K562 (cell line): ENCODE results near the gene NOX5. TPM values are rescaled to one million over a fixed set of nuclear protein-coding genes. Genes with fewer than 3 reads are reported as not detected.

ENCODE experiments used
- ATAC-seq: fragments of 200-7000 bp; cut with Tn5 transposase; 3 replicates; pipeline ENCODE4 v1.9.1; 2020; ENCODE audit warnings: moderate library complexity
- BruUV-seq: library from RNA; stranded (reverse); fragments of 400-500 nt; replicated peaks from 2 replicates; lab custom pipeline; 2021; lab: Mats Ljungman, UMichigan
- CTCF ChIA-PET: fragments of 300-600 bp; formaldehyde crosslinking; extraction: SDS; loops from one replicate; lab custom pipeline; 2021; ENCODE audit warnings: low intra/inter-chr PET ratio; lab: Yijun Ruan, JAX
- POLR2A ChIA-PET: fragments of 300-600, 350-650 bp; sonication (Branson Sonifier 250); formaldehyde crosslinking; extraction: SDS; loops from one replicate; lab custom pipeline; 2021; ENCODE audit warnings: antibody characterized with exemption, inconsistent platforms; lab: Yijun Ruan, JAX
- DNase-seq, 4 experiments: peaks; one replicate each; pipeline versions ENCODE4 v3.0.0 to v3.0.0-alpha.2; 2011 to 2018; ENCODE audit warnings: low spot score in 3 of 4, mixed read lengths in 3 of 4; ENCODE audit errors: extremely low read depth in 1 of 4
- FAIRE-seq: peaks from 2 replicates; lab custom pipeline; 2011; peaks lifted over from hg19 to GRCh38; lab: Jason Lieb, UNC
- H2AFZ ChIP-seq: 2 replicates; pipeline ENCODE4 v1.6.0; 2011; ENCODE audit warnings: low read depth, low read length, control low read depth, inconsistent platforms
- H3K27ac ChIP-seq: fragments of 200-600 bp; 3 replicates; pipeline ENCODE4 v1.8.0; 2011; ENCODE audit warnings: low read depth, mild to moderate bottlenecking, control low read depth, inconsistent platforms, low read length, moderate library complexity, mixed read lengths; ENCODE audit errors: extremely low read depth
- H3K27me3 ChIP-seq, 2 experiments: fragments of 300-600 bp in 1 of 2; 2 replicates in 1 of 2; 3 replicates in 1 of 2; pipeline versions ENCODE4 v1.6.0 to v1.8.0; 2011; ENCODE audit warnings: inconsistent platforms in 2 of 2, low read length in 2 of 2, mild to moderate bottlenecking in 1 of 2, mixed read lengths in 1 of 2, moderate library complexity in 1 of 2; ENCODE audit not compliant: control insufficient read depth in 2 of 2, insufficient read depth in 2 of 2
- H3K36me3 ChIP-seq: fragments of 300-600 bp; 3 replicates; pipeline ENCODE4 v1.8.0; 2011; ENCODE audit warnings: mild to moderate bottlenecking, low read length, inconsistent platforms; ENCODE audit not compliant: control insufficient read depth, insufficient read depth
- H3K4me1 ChIP-seq, 2 experiments: fragments of 200-600 bp in 1 of 2; replicated peaks in 1 of 2; 2 replicates in 1 of 2; 3 replicates in 1 of 2; pipeline versions ENCODE4 v1.5.1 to v1.8.0; 2011; ENCODE audit warnings: inconsistent platforms in 2 of 2, low read length in 2 of 2, mild to moderate bottlenecking in 1 of 2, mixed read lengths in 1 of 2, moderate library complexity in 1 of 2; ENCODE audit not compliant: control insufficient read depth in 2 of 2, insufficient read depth in 2 of 2
- H3K4me2 ChIP-seq: 2 replicates; pipeline ENCODE4 v1.6.1; 2011; ENCODE audit warnings: low read length, control low read depth, inconsistent platforms, mixed read lengths; ENCODE audit not compliant: insufficient read depth
- H3K4me3 ChIP-seq: fragments of 200-600 bp; sonication (generic), shearing (Covaris generic); 2 replicates; pipeline ENCODE4 v1.5.1; 2016; ENCODE audit warnings: control low read depth, inconsistent platforms
- H3K79me2 ChIP-seq: fragments of 200-600 bp; 3 replicates; pipeline ENCODE4 v1.8.0; 2011; ENCODE audit warnings: low read length, inconsistent platforms; ENCODE audit not compliant: control insufficient read depth, insufficient read depth
- H3K9ac ChIP-seq, 2 experiments: 2 replicates each; pipeline versions ENCODE4 v1.6.0 to v1.6.1; 2011; ENCODE audit warnings: low read depth in 2 of 2, low read length in 2 of 2, control low read depth in 1 of 2, inconsistent platforms in 1 of 2, mild to moderate bottlenecking in 1 of 2, mixed read lengths in 1 of 2; ENCODE audit not compliant: insufficient read depth in 1 of 2
- H3K9me1 ChIP-seq: one replicate; pipeline ENCODE4 v1.6.0; 2011; ENCODE audit warnings: inconsistent platforms, mild to moderate bottlenecking, low read length, moderate library complexity; ENCODE audit not compliant: control insufficient read depth, insufficient read depth
- H3K9me3 ChIP-seq: replicated peaks from 2 replicates; pipeline ENCODE4 v1.5.1; 2011; ENCODE audit warnings: low read depth, low read length, inconsistent platforms; ENCODE audit not compliant: control insufficient read depth, insufficient read depth
- H4K20me1 ChIP-seq: replicated peaks from 2 replicates; pipeline ENCODE4 v1.6.1; 2011; ENCODE audit warnings: low read length, inconsistent platforms, mixed read lengths; ENCODE audit not compliant: control insufficient read depth, insufficient read depth
- DMBX1 ChIP-seq: fragments of 250-450 bp; sonication (Bioruptor Pico); IDR thresholded peaks from 2 replicates; pipeline ENCODE4 v1.8.0; 2022; ENCODE audit warnings: inconsistent platforms, mild to moderate bottlenecking, moderate library complexity, borderline replicate concordance
- HINFP ChIP-seq: fragments of 450-650 bp; conservative IDR thresholded peaks from 2 replicates; pipeline ENCODE4 v1.6.1; 2016; ENCODE audit warnings: missing genetic modification characterization, low read depth, mild to moderate bottlenecking, control low read depth, missing compliant biosample characterization
- NONO ChIP-seq, 2 experiments: fragments of 200-400 bp in 1 of 2; fragments of 450-650 bp in 1 of 2; formaldehyde crosslinking in 1 of 2; IDR thresholded peaks; 2 replicates each; pipeline ENCODE4 v1.6.1; 2017; ENCODE audit warnings: low read depth in 2 of 2, mild to moderate bottlenecking in 2 of 2, moderate library complexity in 2 of 2, low read length in 1 of 2
- NR4A1 ChIP-seq, 2 experiments: fragments of 250-450 bp in 1 of 2; fragments of 450-650 bp in 1 of 2; sonication (Bioruptor Pico) in 1 of 2; IDR thresholded peaks; 2 replicates each; pipeline versions ENCODE4 v1.4.0 to v1.6.1; 2016 to 2020; ENCODE audit warnings: mild to moderate bottlenecking in 2 of 2, missing compliant biosample characterization in 1 of 2, missing genetic modification characterization in 1 of 2, moderate library complexity in 1 of 2
- PTTG1 ChIP-seq: fragments of 450-650 bp; IDR thresholded peaks from 2 replicates; pipeline ENCODE4 v1.6.1; 2016; ENCODE audit warnings: low read depth, mild to moderate bottlenecking, missing genetic modification characterization, missing compliant biosample characterization
- SAP30 ChIP-seq: fragments of 200-600 bp; sonication (generic); IDR thresholded peaks from 2 replicates; pipeline ENCODE4 v1.6.1; 2012; ENCODE audit warnings: borderline replicate concordance, low read depth, mild to moderate bottlenecking, moderate library complexity, low read length, control low read depth, inconsistent platforms; ENCODE audit not compliant: insufficient read depth, poor library complexity, severe bottlenecking
- TCF7 ChIP-seq: sonication (generic); IDR thresholded peaks from 2 replicates; pipeline ENCODE4 v1.6.1; 2016; ENCODE audit warnings: antibody characterized with exemption, borderline replicate concordance
- ZNF589 ChIP-seq: fragments of 200-800 bp; sonication (Bioruptor generic); IDR thresholded peaks from 2 replicates; pipeline ENCODE4 v1.6.1; 2016; ENCODE audit warnings: low read depth, missing genetic modification characterization, missing compliant biosample characterization
- ZNF668 ChIP-seq: fragments of 250-450 bp; sonication (Bioruptor Pico); IDR thresholded peaks from 2 replicates; pipeline ENCODE4 v1.8.0; 2022; ENCODE audit warnings: mild to moderate bottlenecking, inconsistent platforms
- WGBS: fragments of 100-300 bp; shearing (Covaris generic); methylation state at CpG from one replicate; pipeline ENCODE4 v1.1.6; 2016; ENCODE audit warnings: low coverage, mixed read lengths; ENCODE audit not compliant: insufficient coverage; ENCODE audit errors: missing lambda C conversion rate; 5-methylcytosine and 5-hydroxymethylcytosine counted together
- in situ Hi-C: fragments of 300-500 bp; cut with MboI; formaldehyde crosslinking; loops from 4 replicates; pipeline ENCODE4 v1.15.0; 2018; ENCODE audit warnings: inconsistent platforms, mixed read lengths
- intact Hi-C: fragments of 100-400 bp; cut with micrococcal nuclease; formaldehyde crosslinking; loops from 2 replicates; pipeline ENCODE4 v1.14.2; 2022
- polyA plus RNA-seq, 8 experiments: library from polyadenylated mRNA; depleted of rRNA in 4 of 8; stranded (reverse) in 5 of 8; unstranded in 3 of 8; fragments of >200 nt; fragmentation: Nextera tagmentation in 2 of 8; fragmentation: Illumina TruSeq in 1 of 8; extraction: Ambion mirVana in 2 of 8; extraction: Trizol in 1 of 8; gene quantifications; 2 replicates each; pipeline versions ENCODE4 v1.2.1 to v1.2.3, GENCODE V29; 2011 to 2014; ENCODE audit warnings: inconsistent platforms in 1 of 8, missing spikeins in 1 of 8
- total RNA-seq, 7 experiments: library from RNA; depleted of rRNA in 6 of 7; stranded (reverse); fragments of >200 nt in 6 of 7; fragmentation: Illumina TruSeq in 2 of 7; extraction: Trizol in 2 of 7; gene quantifications; 2 replicates each; pipeline versions ENCODE4 v1.2.1 to v1.2.3, GENCODE V29; 2011 to 2021; ENCODE audit warnings: low replicate concordance in 1 of 7
- TF ChIP-seq, protein P1 (sequence below): fragments of 450-650 bp; IDR thresholded peaks from 2 replicates; pipeline ENCODE4 v1.6.1; 2017; ENCODE audit warnings: antibody characterized with exemption, mild to moderate bottlenecking

NOX5 gene
- total and polyA plus RNA-seq, 9 of the 15 experiments (the other 6 are each of a cell fraction or from before 2014, with no cell fraction given), result 0.01 TPM; not detected in 8

DNA sequence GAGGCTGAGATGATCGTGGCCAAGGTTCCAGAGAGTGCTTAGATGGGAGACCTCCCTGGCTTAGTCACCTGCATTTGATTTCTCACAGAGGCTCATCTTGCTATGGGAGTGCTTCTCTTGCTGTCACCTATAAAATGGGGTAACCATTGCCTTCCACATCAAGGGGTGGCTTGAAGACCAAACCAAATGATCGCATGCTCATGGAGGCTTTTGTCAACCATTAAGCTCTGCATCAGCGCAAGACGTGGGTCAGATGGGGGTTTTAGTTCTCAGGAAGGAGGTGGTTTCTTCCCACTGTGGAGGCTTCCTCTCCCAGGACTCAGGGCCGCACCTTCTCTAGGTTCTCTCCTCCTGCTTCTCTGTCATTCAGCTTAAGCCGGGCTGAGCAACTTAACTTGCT is 27.4 kb upstream of the NOX5 start:
- BruUV-seq, result no TSS peak

More for the DNA sequence above, 27.4 kb upstream of the NOX5 start:
- no peaks in the 10 kb centered on the region for H3K36me3 ChIP-seq
- no peak overlapping the region for H3K9ac ChIP-seq
- no peak overlapping the region for H3K27ac ChIP-seq
- peaks cover 6% of the 10 kb centered on the region; the same call in 1 of the 2 replicates for H4K20me1 ChIP-seq
- ATAC-seq, result no peak
- H3K27me3 ChIP-seq, result no peaks in the 10 kb centered on the region
- in situ Hi-C loops (no loop called here), intact Hi-C loops (no loop called here)
- H3K9me3 ChIP-seq, result 0 out of 2 replicates have a peak, but pooled peaks cover 2% of the 10 kb centered on the region
- CTCF ChIA-PET, result no interaction called here
- peaks cover 41 to 56% of the 10 kb centered on the region in 2 experiments for H3K4me1 ChIP-seq
- H2AFZ ChIP-seq, result no peak overlapping the region
- no peak for DNase-seq
- TF ChIP-seq ZNF668 (CRISPR knock-in tag) (0 out of 2 replicates have a peak, but pooled peaks have one; percentile 66), HINFP (peak; percentile 68; the same call in 1 of the 2 replicates), PTTG1 (tag) (peak; percentile 31; the same call in 1 of the 2 replicates), SAP30 (no peak), DMBX1 (CRISPR knock-in tag) (peak; percentile 68; the same call in 1 of the 2 replicates), NR4A1 (CRISPR knock-in tag; IDR thresholded peaks at IDR 0.05) (no peak), NR4A1 (tag; IDR thresholded peaks at IDR 0.05) (peak; percentile 76; the same call in 1 of the 2 replicates), ZNF589 (CRISPR knock-in tag) (no peak), NONO (IDR thresholded peaks at IDR 0.05; ENCODE audit: low read depth in 2 of 2, low read length in 1 of 2) (no peak), TCF7 (no peak)
- TF ChIP-seq, protein P1, sequence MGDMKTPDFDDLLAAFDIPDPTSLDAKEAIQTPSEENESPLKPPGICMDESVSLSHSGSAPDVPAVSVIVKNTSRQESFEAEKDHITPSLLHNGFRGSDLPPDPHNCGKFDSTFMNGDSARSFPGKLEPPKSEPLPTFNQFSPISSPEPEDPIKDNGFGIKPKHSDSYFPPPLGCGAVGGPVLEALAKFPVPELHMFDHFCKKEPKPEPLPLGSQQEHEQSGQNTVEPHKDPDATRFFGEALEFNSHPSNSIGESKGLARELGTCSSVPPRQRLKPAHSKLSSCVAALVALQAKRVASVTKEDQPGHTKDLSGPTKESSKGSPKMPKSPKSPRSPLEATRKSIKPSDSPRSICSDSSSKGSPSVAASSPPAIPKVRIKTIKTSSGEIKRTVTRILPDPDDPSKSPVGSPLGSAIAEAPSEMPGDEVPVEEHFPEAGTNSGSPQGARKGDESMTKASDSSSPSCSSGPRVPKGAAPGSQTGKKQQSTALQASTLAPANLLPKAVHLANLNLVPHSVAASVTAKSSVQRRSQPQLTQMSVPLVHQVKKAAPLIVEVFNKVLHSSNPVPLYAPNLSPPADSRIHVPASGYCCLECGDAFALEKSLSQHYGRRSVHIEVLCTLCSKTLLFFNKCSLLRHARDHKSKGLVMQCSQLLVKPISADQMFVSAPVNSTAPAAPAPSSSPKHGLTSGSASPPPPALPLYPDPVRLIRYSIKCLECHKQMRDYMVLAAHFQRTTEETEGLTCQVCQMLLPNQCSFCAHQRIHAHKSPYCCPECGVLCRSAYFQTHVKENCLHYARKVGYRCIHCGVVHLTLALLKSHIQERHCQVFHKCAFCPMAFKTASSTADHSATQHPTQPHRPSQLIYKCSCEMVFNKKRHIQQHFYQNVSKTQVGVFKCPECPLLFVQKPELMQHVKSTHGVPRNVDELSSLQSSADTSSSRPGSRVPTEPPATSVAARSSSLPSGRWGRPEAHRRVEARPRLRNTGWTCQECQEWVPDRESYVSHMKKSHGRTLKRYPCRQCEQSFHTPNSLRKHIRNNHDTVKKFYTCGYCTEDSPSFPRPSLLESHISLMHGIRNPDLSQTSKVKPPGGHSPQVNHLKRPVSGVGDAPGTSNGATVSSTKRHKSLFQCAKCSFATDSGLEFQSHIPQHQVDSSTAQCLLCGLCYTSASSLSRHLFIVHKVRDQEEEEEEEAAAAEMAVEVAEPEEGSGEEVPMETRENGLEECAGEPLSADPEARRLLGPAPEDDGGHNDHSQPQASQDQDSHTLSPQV, result peak; percentile 29; the same call in 1 of the 2 replicates
- no peaks in the 10 kb centered on the region for H3K9me1 ChIP-seq
- H3K4me3 ChIP-seq, result no peak overlapping the region
- no peaks in the 10 kb centered on the region for H3K79me2 ChIP-seq
- no peak for FAIRE-seq
- POLR2A ChIA-PET, result interaction anchor here (1.3 kb wide), 1 partner anchor 12 kb away, joined by 3 read pairs; no protein-coding TSS in a partner anchor
- 55% methylated on average over 5 of the region's 6 CpGs for WGBS
- H3K4me2 ChIP-seq, result no peak overlapping the region
